Tibial artery (tissue), 4 donors: ENCODE data around the gene LEKR1.

Experiments
- DNase-seq, 2 donors: peaks; one replicate each; pipeline ENCODE4 v3.0.0-alpha.2; 2019
- H3K27ac ChIP-seq, 2 donors: fragments of 200-600 bp; sonication (generic) in 1 of 2; 1 replicate in 1 of 2; 2 replicates in 1 of 2; pipeline ENCODE4 v1.5.1; 2018 to 2019; ENCODE audit warnings: mild to moderate bottlenecking in 1 of 2
- H3K27me3 ChIP-seq, 2 donors: fragments of 200-600 bp; sonication (generic) in 1 of 2; one replicate each; pipeline versions ENCODE4 v1.5.1 to v1.6.0; 2016 to 2019
- H3K36me3 ChIP-seq, 3 donors: fragments of 200-600 bp; sonication (generic) in 2 of 3; one replicate each; pipeline ENCODE4 v1.5.1; 2016 to 2019; ENCODE audit warnings: mild to moderate bottlenecking in 2 of 3
- H3K4me1 ChIP-seq, 4 donors: fragments of 200-600 bp; sonication (generic) in 2 of 4; 1 replicate in 3 of 4; 2 replicates in 1 of 4; pipeline ENCODE4 v1.5.1; 2016 to 2019
- H3K4me3 ChIP-seq, 2 donors: fragments of 200-600 bp; sonication (generic) in 1 of 2; 1 replicate in 1 of 2; 2 replicates in 1 of 2; pipeline ENCODE4 v1.5.1; 2018 to 2019; ENCODE audit warnings: mild to moderate bottlenecking in 2 of 2
- H3K9me3 ChIP-seq, 3 donors: fragments of 200-600 bp; sonication (generic) in 1 of 3; one replicate each; pipeline ENCODE4 v1.5.1; 2016 to 2019
- intact Hi-C: fragments of 100-400 bp; cut with DNase I; formaldehyde crosslinking; loops from one replicate; pipeline ENCODE4 v1.15.0; 2023; ENCODE audit warnings: low total_unique reads
- TF ChIP-seq, protein P1 (sequence below), 2 experiments: fragments of 200-600 bp in 1 of 2; fragments of 450-650 bp in 1 of 2; IDR thresholded peaks; one replicate each; pipeline ENCODE4 v1.5.1; 2017 to 2019; ENCODE audit warnings: antibody characterized with exemption in 2 of 2, mild to moderate bottlenecking in 1 of 2, moderate library complexity in 1 of 2

The LEKR1 gene

DNA sequence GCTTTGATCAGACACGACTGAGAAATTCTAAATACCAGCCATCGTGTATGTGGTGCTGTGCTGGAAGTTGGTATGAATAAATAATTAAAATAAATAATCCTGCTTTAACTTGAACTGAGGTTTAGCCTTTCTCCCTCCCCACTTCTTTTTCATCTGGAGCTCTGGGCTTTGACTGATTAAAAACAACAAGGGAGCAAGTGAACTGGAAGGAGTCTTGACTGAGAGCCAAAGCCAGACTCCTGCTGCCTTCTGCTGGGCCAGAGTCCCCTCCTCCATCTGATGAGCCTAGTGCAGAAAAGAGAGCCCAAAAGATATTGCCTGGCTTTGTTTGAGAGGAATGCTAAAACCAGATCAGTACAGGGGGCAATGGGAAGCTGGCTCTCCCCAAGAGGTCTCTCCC lies 237.8 kb downstream of the LEKR1 start:
- Histone ChIP-seq H3K27ac (no peak overlapping the region), H3K36me3 (no peaks in the 10 kb centered on the region), H3K27me3 (no peaks in the 10 kb centered on the region), H3K9me3 (no peaks in the 10 kb centered on the region), H3K4me3 (no peak overlapping the region), H3K4me1 (peaks cover 0 to 11% (median 6%) of the 10 kb centered on the region in 4 donors)
- TF ChIP-seq, protein P1, sequence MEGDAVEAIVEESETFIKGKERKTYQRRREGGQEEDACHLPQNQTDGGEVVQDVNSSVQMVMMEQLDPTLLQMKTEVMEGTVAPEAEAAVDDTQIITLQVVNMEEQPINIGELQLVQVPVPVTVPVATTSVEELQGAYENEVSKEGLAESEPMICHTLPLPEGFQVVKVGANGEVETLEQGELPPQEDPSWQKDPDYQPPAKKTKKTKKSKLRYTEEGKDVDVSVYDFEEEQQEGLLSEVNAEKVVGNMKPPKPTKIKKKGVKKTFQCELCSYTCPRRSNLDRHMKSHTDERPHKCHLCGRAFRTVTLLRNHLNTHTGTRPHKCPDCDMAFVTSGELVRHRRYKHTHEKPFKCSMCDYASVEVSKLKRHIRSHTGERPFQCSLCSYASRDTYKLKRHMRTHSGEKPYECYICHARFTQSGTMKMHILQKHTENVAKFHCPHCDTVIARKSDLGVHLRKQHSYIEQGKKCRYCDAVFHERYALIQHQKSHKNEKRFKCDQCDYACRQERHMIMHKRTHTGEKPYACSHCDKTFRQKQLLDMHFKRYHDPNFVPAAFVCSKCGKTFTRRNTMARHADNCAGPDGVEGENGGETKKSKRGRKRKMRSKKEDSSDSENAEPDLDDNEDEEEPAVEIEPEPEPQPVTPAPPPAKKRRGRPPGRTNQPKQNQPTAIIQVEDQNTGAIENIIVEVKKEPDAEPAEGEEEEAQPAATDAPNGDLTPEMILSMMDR (IDR thresholded peaks at IDR 0.05): no peak
- no peak for DNase-seq
- intact Hi-C loops: no loop called here

DNA sequence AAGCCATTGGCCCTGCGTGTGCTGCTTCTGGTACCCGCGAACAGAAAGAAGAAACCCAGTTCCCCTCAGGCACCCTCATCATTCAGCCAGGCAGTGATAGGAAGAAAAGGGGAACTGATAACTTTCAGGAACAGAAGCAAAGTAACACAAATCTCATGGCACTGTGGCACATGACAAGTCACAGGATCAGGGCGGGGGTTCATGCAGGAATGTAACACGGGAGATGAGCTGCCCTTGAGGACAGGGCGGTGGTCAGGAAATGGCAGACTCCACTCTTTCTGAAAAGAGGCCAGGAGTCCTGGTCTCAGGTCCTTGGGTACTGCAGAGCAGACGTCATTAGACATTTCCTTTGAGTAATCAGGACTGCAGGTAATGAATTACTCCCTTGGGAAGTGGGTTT lies 238.2 kb downstream of the LEKR1 start:
- Histone ChIP-seq H3K4me3 (no peak overlapping the region), H3K27ac (no peak overlapping the region), H3K9me3 (no peaks in the 10 kb centered on the region), H3K4me1 (peaks cover 0 to 11% (median 6%) of the 10 kb centered on the region in 4 donors), H3K27me3 (no peaks in the 10 kb centered on the region), H3K36me3 (no peaks in the 10 kb centered on the region)
- peak in 1 of 2 donors; percentile 65 for DNase-seq
- intact Hi-C loops: no loop called here
- TF ChIP-seq, protein P1 (IDR thresholded peaks at IDR 0.05): no peak

DNA sequence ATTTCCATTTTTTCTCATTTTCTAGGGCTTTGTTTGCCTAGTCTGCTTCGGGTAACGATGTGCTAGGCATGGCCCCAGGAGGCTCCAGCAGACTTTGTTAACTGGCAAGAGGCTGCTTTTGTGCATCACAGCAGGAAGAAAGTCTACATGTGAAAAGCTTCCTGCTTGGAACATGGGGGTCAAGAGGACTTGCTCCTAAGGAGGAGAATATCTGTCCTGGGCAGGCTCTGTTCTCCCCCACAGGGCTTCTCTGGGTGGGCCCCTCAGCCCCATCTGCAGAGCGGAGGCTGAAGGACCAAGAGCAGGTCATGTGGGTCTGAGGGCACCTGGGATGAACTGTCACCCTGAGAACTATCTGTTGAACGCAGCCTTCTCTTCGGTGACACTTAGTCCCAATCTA lies 239.0 kb downstream of the LEKR1 start:
- no peaks in the 10 kb centered on the region for H3K36me3 ChIP-seq
- no peaks in the 10 kb centered on the region for H3K9me3 ChIP-seq
- H3K27me3 ChIP-seq: no peaks in the 10 kb centered on the region
- TF ChIP-seq, protein P1 (IDR thresholded peaks at IDR 0.05): no peak
- H3K4me3 ChIP-seq: no peak overlapping the region
- no peak overlapping the region for H3K27ac ChIP-seq
- DNase-seq: no peak
- H3K4me1 ChIP-seq: peaks cover 0 to 15% (median 9%) of the 10 kb centered on the region in 4 donors
- intact Hi-C loops: no loop called here

GRCh38 chr3:157066335-157067098 lies 240.4 kb downstream of the LEKR1 start:
- DNase-seq: no peak
- Histone ChIP-seq H3K27me3 (no peaks in the 10 kb centered on the region), H3K27ac (no peak overlapping the region), H3K9me3 (no peaks in the 10 kb centered on the region), H3K4me3 (no peak overlapping the region), H3K36me3 (no peaks in the 10 kb centered on the region), H3K4me1 (peaks cover 4 to 23% (median 16%) of the 10 kb centered on the region in 4 donors)
- TF ChIP-seq, protein P1 (IDR thresholded peaks at IDR 0.05): no peak
- intact Hi-C loops: no loop called here

GRCh38 chr3:157067114-157067513 lies 241.0 kb downstream of the LEKR1 start:
- H3K27me3 ChIP-seq: no peaks in the 10 kb centered on the region
- H3K27ac ChIP-seq: no peak overlapping the region
- no peaks in the 10 kb centered on the region for H3K9me3 ChIP-seq
- no peaks in the 10 kb centered on the region for H3K36me3 ChIP-seq
- no peak overlapping the region for H3K4me3 ChIP-seq
- DNase-seq: no peak
- TF ChIP-seq, protein P1 (IDR thresholded peaks at IDR 0.05): no peak
- peaks cover 4 to 23% (median 16%) of the 10 kb centered on the region in 4 donors for H3K4me1 ChIP-seq
- intact Hi-C loops: no loop called here
